IPS-NIHi7 (cell line): ENCODE results near the gene TFCP2L1.

Source experiments
- DNase-seq: peaks from one replicate; pipeline ENCODE4 v3.0.0; 2012; ENCODE audit warnings: mixed read lengths; ENCODE audit errors: extremely low spot score

TFCP2L1 gene

GRCh38 chr2:121219866-121220265 is 65.1 kb downstream of the TFCP2L1 start:
- no peak for DNase-seq

- DNase-seq: no peak
Measured at GRCh38 chr2:121218386-121218938, 66.5 kb downstream of the TFCP2L1 start.

GRCh38 chr2:121217627-121218026 is 67.4 kb downstream of the TFCP2L1 start:
- DNase-seq: no peak

- no peak for DNase-seq
Measured at GRCh38 chr2:121214296-121214695, 70.7 kb downstream of the TFCP2L1 start.

- no peak for DNase-seq
Measured at GRCh38 chr2:121213386-121213785, 71.6 kb downstream of the TFCP2L1 start.

- peak; percentile 38 for DNase-seq
Measured at GRCh38 chr2:121212661-121213325, 72.2 kb downstream of the TFCP2L1 start.

GRCh38 chr2:121211689-121212151 is 73.3 kb downstream of the TFCP2L1 start:
- DNase-seq: no peak

DNA sequence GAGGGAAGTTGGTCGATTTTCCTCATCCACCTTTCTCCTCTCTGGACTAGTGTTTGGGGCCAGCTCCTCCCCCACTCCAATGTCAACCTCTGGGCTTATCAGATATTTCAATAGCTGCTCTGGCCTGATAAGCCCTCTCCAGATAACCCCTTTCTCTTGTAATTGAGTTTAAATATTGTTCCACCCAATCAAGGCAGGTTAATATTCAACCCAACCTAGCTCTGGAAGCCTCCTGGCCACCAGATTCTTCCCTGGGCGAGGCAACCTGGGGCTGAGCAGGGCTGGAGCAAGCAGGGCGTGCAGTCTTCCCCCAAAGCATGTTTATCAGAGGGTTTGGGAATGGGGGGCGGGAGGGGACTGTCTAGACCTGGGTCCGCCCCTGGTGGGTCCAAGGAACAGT is 73.8 kb downstream of the TFCP2L1 start:
- DNase-seq: no peak

GRCh38 chr2:121210691-121211090 is 74.3 kb downstream of the TFCP2L1 start:
- no peak for DNase-seq

GRCh38 chr2:121209014-121209610 is 75.9 kb downstream of the TFCP2L1 start:
- DNase-seq: no peak

- DNase-seq: no peak
Measured at GRCh38 chr2:121207494-121207893, 77.5 kb downstream of the TFCP2L1 start.

DNA sequence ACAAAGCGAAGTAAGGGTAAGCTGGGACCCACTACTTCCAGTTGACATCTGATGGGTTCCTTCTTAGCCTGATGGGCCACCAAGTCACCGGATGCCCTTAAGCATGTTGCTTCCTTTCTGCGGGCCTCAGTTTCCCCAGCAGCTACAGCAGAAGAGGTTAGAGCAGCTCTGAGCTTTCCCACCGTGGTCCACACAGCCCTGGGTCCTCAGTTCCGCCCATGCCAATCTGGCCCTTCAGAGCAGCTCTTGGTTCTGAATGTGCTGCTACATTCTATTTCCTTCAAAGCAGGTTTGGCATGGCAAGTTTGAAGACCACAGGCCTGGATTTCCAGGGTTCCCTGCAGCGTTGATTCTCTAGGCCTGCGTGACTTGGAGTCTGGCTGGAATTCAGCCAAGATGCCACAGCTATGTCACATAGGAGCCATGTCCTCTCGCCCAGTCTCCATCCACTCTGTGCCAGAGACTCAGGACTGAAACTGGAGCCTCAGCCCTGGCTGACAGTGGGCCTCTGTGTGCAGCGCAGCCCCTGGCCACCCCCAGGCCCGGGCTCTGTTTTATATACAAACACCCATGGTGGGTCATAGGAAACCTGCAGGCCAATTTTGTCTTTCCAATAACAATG is 79.6 kb downstream of the TFCP2L1 start:
- no peak for DNase-seq

GRCh38 chr2:121203591-121204249 is 81.3 kb downstream of the TFCP2L1 start:
- DNase-seq: no peak

DNA sequence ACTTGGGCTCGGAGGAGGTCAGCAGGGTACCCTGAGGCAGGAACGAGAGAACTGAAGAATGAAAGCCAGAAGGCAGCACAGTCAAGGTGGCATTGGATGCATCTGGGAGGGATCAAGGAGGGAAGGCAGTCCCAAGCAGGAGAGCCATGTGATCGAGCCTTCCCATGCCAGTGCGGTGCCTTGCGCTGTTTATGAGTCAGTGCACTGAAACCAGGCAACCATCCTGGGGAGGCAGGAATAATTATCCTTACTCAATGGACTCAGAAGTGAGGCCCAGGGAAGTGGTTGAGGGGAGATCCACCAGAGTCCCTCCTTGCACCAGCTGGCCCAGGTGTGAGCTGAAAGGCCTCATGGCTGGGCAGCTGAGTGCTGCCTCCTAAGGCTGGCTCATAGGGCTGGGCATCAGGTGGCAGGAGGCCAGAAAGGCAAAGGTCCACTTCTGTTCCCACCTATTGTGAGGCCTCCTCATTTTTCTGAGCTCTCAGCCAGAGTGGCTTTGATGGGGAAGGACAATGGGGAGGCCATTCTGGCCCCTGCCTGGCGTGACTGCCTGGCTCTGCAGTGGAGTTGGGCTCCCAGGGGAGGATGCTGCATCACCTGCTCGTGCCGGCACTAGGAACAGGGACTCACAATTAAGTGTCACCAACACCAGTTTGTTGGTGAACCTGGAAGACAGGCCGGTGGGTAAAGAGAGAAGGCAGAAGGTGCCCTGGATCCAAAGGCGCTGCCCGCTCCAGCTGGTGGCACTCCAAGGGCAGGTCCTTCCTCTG is 82.3 kb downstream of the TFCP2L1 start:
- DNase-seq: no peak

- DNase-seq: no peak
Measured at GRCh38 chr2:121201796-121202195, 83.2 kb downstream of the TFCP2L1 start.

- DNase-seq: no peak
Measured at GRCh38 chr2:121200419-121201315, 84.3 kb downstream of the TFCP2L1 start.

DNA sequence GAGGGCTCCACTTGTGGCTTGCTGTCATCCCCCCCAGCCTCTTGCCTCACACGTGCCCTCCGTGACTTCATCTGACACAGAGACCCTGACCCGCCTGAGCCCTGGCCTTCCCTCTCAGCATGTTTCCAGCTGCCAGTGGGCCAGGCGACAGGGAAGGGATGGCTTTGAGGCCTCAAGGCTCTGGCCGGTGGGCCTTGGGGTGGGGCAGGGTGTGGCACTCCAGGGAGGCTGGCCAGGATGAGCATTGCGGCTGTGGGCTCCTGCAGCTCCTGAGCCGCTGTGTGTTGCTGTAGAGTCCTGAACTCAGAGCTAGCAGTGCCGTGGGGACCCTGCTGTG is 85.0 kb downstream of the TFCP2L1 start:
- no peak for DNase-seq

GRCh38 chr2:121199281-121200010 is 85.6 kb downstream of the TFCP2L1 start:
- no peak for DNase-seq

- peak; percentile 19 for DNase-seq
Measured at GRCh38 chr2:121197369-121198091, 87.5 kb downstream of the TFCP2L1 start.
